Esophagus squamous epithelium (tissue), 4 donors: ENCODE results near the gene RAPGEF1.

Source experiments
- POLR2A ChIP-seq, 4 donors: fragments of 450-650 bp; IDR thresholded peaks; one replicate each; pipeline ENCODE4 v1.6.1; 2017; ENCODE audit warnings: antibody characterized with exemption in 4 of 4, mild to moderate bottlenecking in 4 of 4, moderate library complexity in 3 of 4
- TF ChIP-seq, protein P1 (sequence below), 6 experiments: fragments of 450-650 bp in 4 of 6; fragments of 200-600 bp in 2 of 6; sonication (generic) in 2 of 6; IDR thresholded peaks; one replicate each; pipeline ENCODE4 v1.5.1; 2016 to 2019; ENCODE audit warnings: antibody characterized with exemption in 6 of 6, mild to moderate bottlenecking in 4 of 6, moderate library complexity in 4 of 6

GRCh38 chr9:131545003-131545785, 194.7 kb downstream of the RAPGEF1 start, which contains the start of gene PRRT1B:
- TF ChIP-seq, protein P1, sequence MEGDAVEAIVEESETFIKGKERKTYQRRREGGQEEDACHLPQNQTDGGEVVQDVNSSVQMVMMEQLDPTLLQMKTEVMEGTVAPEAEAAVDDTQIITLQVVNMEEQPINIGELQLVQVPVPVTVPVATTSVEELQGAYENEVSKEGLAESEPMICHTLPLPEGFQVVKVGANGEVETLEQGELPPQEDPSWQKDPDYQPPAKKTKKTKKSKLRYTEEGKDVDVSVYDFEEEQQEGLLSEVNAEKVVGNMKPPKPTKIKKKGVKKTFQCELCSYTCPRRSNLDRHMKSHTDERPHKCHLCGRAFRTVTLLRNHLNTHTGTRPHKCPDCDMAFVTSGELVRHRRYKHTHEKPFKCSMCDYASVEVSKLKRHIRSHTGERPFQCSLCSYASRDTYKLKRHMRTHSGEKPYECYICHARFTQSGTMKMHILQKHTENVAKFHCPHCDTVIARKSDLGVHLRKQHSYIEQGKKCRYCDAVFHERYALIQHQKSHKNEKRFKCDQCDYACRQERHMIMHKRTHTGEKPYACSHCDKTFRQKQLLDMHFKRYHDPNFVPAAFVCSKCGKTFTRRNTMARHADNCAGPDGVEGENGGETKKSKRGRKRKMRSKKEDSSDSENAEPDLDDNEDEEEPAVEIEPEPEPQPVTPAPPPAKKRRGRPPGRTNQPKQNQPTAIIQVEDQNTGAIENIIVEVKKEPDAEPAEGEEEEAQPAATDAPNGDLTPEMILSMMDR (IDR thresholded peaks at IDR 0.05): no peak
- TF ChIP-seq POLR2A (IDR thresholded peaks at IDR 0.05): no peak
